H54 (cell line): ENCODE measurements around the gene TOMM34.

ENCODE experiments used
- DNase-seq: peaks from one replicate; pipeline ENCODE4 v3.0.0; 2011; ENCODE audit warnings: low spot score, mixed read lengths; ENCODE audit not compliant: insufficient read length
- FAIRE-seq: peaks from 3 replicates; lab custom pipeline; 2011; peaks lifted over from hg19 to GRCh38; lab: Jason Lieb, UNC
- POLR2A ChIP-seq: IDR thresholded peaks from 2 replicates; pipeline ENCODE4 v1.6.1; 2011; ENCODE audit warnings: low read depth, mild to moderate bottlenecking, low read length

The TOMM34 gene

DNA sequence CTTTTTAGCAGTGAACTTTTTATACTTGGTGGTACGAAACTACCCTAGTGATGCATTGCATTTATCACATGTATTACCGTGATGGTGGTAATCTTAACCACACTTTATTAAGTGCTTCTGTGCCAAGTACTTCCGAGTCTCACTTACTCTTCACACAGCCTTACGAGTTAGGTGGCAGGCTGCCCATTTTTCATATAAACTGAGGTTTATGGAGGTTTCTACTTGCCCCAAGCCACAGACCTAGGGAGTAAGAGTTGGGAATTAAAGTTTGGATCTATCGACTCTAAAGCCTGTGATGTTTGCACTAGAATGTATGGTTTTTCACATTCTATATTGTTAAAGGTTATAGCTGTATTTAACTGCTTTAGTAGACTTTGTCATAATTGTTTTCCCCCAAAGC is 55.8 kb downstream of the TOMM34 start:
- no peak for TF ChIP-seq POLR2A
- no peak for FAIRE-seq
- DNase-seq: no peak

DNA sequence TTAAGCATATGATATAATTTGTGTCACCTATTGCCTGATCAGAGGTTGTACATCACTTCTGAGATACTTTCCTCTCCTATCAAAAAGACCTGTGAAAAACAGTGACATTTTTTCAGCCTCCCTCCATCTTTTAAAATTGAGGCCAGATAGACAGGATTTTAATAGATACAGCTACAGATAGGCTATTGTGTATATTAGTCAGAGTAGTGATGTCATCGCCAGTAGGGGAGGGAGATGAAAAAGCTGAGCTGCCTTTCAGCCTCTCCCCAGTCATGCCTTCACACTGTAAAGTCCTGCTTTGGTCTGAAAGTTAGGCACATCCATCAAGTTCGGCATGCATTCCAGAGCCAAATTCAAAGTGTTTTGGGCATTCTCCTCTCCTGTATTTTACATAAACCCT is 58.2 kb downstream of the TOMM34 start:
- DNase-seq (peak; percentile 47), FAIRE-seq (peak; percentile 78)
- no peak for TF ChIP-seq POLR2A

DNA sequence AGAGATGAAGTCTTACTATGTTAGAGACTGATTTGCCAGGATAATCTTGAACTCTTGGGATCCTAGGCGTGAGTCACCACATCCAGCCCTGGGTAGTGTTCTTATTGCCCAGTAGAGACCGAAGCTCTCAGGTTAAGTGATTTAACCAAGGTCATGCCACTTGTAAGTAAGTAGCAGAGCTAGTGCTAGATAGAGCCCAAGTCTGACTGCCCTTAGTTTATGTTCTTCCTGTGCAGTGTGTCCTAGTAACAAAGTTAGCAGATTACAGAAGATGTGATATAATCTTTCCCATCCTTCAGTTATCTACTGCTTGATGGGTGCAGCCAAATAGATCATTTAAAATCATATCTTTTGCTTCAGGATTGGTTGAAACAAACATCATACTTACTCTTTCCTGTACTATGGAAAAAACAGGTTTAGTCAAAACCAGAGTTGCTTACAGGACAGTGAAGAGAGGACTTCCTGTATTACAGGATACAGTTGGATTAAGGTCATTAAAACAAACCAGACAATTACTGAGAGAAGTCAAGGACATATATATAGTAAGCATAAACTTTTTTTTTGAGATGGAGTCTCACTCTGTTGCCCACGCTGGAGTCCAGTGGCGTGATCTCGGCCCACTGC is 59.9 kb downstream of the TOMM34 start:
- DNase-seq (no peak), FAIRE-seq (no peak)
- no peak for TF ChIP-seq POLR2A

DNA sequence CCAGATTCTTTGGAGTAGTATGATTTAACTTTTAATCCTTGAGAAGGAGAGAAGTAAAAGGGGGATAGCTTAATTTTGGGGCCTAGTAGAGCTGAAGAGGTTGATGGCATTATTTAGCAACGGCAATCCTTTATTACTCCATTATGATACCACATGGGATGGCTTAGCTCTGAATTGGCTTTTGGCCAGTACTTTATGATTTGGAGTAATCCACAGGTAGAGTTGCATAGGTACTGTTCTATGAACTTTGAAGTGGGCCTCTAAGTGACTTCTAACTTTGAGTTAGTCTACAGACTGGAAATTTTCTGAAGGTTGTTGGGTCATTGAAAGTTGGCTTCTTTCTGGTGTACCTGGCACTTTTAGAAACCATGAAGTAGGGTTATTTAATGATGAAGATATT is 63.1 kb downstream of the TOMM34 start:
- TF ChIP-seq POLR2A: no peak
- no peak for DNase-seq
- FAIRE-seq: no peak

DNA sequence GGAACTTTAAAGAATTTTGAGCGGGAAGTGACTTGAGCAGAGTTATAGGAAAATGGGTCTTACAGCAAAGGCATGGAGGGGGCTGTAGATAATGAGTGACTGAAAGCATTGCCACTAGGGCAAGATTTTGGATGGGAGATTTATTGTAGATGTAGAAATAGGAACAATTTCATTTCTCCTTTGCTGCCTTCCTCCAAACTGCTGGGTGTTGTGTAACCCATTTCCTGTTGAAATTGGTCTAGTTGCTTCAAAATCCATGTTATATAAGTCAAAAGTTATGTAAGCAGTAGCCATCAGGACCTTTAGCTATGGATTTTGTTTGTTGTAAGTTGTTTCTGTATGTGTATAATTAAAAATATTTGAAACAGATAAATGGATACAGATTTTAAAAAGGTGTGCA is 63.6 kb downstream of the TOMM34 start:
- FAIRE-seq (no peak), DNase-seq (no peak)
- no peak for TF ChIP-seq POLR2A

DNA sequence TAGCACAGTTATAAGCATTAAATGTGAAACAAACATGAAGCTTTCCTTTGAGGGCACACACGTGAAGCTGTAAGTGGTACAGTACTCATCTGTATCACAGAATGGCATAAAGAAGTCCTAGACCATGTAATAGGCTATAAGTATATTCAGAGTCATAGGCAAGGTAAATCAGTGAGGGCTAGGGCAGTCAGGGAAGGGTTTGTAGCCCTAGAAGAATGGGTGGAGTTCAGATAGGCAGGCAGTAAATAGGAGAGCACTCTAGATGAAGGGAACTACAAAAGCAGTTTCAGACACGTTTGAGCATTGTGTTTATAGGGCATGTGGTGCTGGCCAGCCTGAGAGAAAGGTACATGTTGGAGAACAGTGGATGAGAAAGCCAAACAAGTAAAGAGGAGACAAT is 65.2 kb downstream of the TOMM34 start:
- no peak for DNase-seq
- TF ChIP-seq POLR2A: no peak
- no peak for FAIRE-seq
